LHCN-M2 (cell line): ENCODE results near the gene WFDC11. TPM values are rescaled to one million over a fixed set of nuclear protein-coding genes. Genes with fewer than 3 reads are reported as not detected.
"Not testable (repeated sequence)": the region's sequence is repeated elsewhere in the genome, so short reads cannot be mapped to it uniquely, and the experiment has no call there.

ENCODE experiments used
- DNase-seq: peaks from one replicate; pipeline ENCODE4 v3.0.0-alpha.2; 2012; ENCODE audit warnings: low read depth
- polyA plus RNA-seq: library from polyadenylated mRNA; unstranded; fragments of >200 nt; gene quantifications from one replicate; pipeline ENCODE4 v1.2.1, GENCODE V29; 2012; ENCODE audit warnings: missing spikeins
- total RNA-seq: library from RNA; depleted of rRNA; stranded (reverse); fragments of >200 nt; gene quantifications from 2 replicates; pipeline ENCODE4 v1.2.3, GENCODE V29; 2014; rRNA removed

Gene WFDC11
- total RNA-seq, result 1.2 TPM in 1 of 2 replicates, not detected in the other
- not detected for polyA plus RNA-seq

DNA sequence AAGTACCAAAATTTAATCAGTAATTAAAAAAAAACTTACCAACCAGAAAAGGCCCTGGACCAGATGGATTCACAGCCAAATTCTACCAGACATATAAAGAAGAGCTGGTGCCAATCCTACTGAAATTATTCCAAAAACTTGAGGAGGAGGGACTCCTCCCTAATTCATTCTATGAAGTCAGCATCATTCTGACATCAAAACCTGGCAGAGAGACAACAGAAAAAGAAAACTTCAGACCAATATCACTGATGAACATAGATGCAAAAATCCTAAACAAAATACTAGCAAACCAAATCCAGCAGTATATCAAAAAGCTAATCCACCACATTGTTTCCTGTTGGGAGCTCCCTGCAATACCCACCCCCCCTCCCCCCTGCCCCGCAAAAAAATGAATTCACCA, at the start of gene WFDC11:
TSS of gene WFDC11 (minus strand) at position 101 of the 400 bp plus-strand sequence. CDS start 19,639 bp downstream, outside the sequence.
- no peak for DNase-seq

DNA sequence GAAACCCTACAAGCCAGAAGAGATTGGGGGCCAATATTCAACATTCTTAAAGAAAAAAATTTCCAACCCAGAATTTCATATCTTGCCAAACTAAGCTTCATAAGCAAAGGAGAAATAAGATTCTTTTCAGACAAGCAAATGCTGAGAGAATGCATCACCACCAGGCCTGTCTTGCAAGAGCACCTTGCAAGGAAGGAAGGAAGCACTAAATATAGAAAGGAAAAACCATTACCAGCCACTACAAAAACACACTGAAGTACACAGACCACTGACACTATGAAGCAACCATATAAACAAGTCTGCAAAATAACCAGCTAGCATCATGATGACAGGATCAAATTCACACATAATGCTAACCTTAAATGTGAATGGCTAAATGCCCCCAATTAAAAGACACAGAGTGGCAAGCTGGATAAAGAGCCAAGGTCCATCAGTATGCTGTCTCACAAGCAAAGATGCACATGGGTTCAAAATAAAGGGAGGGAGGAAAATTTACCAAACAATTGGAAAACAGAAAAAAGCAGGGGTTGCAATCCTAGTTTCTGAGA, 46.2 kb upstream of the WFDC11 start:
- not testable (repeated sequence) for DNase-seq

DNA sequence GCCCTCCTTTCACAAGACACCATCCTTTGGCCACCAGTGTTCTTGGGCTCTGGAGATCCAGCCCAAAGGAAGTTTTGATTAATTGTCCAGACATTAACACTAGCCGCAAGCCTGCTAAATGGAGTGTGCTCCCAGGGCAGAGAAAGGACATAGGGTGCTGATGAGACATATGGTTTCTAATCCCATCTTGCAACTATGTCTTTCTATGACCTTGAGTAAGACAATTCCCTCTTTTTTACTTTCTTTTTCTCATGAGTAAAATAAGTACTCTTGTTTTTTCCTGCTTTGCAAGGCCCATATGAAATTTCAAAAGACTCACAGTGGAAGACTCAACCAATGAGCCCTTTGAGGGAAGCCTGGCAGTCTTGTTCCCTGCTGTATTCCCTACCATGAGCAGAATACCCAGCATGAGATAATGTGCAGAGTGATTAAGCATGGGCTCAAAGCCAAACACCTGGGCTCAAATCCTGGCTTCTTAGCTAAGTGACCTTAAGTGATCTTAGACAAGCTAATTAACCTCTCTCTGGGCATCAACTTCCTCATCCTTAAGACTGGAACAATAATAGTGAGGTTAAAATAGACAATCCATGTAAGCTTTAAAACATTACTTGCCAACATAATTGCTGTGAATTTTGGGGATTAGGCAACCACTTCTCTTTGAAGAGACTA, 35.1 kb upstream of the WFDC11 start, which contains the start of gene WFDC10B:
TSS of gene WFDC10B (minus strand) at position 51 of the 669 bp plus-strand sequence. CDS start 19,027 bp downstream, outside the sequence.
- DNase-seq, result no peak

DNA sequence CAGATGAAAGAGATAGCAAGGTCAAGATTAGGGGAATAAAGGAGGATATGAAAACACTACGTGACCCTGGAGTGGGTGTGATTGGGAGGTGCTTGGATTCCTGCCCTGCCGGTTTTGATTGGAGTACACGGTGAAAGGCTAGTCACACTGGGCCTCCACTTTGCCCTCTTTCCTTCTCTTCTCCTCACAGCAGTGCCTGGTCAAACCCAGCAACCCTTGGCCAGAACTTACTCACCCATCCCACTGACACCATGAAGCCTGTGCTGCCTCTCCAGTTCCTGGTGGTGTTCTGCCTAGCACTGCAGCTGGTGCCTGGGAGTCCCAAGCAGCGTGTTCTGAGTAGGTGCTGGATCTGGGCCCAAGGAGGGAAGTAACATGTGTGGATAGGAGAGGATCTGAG, 31.8 kb upstream of the WFDC11 start, which contains the start of gene WFDC13:
TSS of gene WFDC13 (plus strand) at position 166 of the 400 bp plus-strand sequence. CDS start at position 252, 86 bp downstream.
- no peak for DNase-seq

DNA sequence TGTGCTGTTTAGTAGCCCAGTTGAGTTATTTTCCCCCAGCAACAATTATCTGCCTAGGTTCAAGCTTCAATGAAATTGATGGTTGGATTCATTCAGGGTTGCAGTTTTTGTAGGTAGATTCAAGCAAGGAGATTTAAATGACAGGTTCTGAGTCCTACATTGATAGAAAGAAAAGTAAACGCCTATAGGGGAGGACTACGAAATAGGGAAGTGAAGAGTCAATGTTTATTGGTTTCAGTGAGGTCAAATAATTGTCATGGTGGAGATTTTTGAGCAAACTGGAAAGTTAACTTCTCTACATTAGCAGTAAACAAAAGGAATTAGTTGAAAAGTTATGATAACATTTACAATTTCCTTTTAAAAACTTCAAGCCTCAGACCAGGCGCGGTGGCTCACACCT, 31.1 kb upstream of the WFDC11 start:
- DNase-seq, result no peak

DNA sequence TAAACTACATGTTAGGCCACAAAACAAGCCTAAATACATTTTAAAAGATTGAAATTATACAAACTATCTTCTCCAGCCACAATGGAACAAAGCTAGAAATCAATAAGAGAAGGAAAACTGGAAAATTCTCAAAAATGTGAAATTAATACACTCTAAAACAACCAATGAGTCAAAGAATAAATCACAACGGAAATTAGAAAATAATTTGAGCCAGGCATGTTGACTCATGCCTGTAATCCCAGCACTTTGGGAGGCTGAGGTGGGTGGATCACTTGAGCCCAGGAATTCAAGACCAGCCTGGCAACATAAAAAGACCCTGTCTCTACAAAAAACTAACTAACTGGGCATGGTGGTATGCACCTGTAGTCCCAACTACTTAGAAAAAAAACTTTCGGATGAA, 25.5 kb upstream of the WFDC11 start:
- DNase-seq, result no peak

DNA sequence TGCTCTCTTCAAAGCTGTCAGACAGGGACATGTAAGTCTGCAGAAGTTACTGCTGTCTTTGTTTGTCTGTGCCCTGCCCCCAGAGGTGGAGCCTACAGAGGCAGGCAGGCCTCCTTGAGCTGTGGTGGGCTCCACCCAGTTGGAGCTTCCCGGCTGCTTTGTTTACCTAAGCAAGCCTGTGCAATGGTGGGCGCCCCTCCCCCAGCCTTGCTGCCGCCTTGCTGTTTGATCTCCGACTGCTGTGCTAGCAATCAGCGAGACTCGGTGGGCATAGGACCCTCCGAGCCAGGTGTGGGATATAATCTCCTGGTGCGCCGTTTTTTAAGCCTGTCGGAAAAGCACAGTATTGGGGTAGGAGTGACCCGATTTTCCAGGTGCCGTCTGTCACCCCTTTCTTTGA, 23.3 kb upstream of the WFDC11 start:
- DNase-seq, result not testable (repeated sequence)

DNA sequence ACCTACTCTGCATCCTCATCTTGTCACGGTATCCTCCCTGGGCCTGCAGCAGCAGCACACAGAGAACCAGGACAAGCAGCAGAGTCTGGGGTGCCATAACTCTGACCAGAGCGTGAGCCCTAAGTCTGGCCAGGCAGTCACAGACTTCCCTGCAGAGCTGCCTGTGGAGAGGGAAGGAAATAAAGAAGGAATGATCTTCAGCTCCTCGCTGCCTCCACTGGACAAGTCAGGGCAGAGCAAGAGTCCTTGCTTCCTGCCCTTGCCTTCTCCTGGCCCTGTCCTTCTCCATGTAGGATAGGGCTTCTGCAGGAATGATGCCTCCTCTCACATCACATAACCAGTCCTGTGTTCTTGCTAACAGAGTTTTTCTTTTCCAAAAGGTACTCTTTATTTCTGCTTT, 15.9 kb upstream of the WFDC11 start:
- no peak for DNase-seq

DNA sequence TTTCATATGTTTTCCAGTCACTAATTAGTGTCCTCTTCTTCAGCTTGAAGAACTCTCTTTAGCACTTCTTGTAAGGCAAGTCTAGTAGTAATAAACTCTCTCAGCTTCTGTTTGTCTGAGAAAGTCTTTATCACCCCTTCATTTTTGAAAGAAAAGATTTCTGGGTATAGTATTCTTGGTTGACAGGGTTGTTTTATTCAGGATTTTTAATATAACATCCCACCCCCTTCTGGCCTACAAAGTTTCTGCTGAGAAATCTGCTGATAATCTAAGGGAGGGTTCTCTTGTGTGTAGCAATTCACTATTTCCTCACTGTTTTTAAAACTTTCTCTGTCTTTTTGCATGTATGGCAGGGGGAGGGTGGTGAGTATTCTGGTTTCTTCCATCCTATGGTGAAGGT, 9.6 kb upstream of the WFDC11 start:
- no peak for DNase-seq

DNA sequence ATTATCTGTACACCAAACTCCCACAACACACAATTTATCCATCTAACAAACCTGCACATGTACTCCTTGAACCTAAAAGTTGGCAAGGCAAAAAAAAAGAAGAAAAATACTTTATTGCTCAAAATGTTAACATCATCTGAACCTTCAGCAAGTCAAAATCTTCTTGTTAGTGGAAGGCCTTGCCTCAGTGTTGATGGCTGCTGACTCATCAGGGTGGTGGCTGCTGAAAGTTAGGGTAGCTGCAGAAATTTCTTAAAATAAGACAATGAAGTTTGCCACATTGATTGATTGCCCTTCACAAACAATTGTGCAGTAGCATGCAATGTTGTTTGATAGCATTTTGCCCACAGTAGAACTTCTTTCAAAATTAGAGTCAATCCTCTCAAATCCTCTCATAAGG, 2.7 kb upstream of the WFDC11 start:
- no peak for DNase-seq

DNA sequence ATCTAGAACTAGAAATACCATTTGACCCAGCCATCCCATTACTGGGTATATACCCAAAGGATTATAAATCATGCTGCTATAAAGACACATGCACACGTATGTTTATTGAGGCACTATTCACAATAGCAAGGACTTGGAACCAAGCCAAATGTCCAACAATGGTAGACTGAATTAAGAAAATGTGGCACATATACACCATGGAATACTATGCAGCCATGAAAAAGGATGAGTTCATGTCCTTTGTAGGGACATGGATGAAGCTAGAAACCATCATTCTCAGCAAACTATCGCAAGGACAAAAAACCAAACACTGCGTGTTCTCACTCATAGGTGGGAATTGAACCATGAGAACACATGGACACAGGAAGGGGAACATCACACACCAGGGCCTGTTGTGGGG, 13.0 kb downstream of the WFDC11 start:
- not testable (repeated sequence) for DNase-seq

DNA sequence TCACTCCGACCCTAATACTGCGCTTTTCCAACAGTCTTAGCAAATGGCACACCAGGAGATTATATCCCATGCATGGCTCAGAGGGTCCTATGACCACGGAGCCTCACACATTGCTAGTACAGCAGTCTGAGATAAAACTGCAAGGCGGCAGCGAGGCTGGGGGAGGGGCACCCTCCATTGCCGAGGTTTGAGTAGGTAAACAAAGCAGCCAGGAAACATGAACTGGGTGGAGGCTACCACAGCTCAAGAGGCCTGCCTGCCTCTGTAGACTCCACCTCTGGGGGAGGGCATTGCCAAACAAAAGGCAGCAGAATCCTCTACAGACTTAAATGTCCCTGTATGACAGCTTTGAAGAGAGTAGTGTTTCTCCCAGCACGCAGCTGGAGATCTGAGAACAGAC, 18.3 kb downstream of the WFDC11 start:
- not testable (repeated sequence) for DNase-seq

DNA sequence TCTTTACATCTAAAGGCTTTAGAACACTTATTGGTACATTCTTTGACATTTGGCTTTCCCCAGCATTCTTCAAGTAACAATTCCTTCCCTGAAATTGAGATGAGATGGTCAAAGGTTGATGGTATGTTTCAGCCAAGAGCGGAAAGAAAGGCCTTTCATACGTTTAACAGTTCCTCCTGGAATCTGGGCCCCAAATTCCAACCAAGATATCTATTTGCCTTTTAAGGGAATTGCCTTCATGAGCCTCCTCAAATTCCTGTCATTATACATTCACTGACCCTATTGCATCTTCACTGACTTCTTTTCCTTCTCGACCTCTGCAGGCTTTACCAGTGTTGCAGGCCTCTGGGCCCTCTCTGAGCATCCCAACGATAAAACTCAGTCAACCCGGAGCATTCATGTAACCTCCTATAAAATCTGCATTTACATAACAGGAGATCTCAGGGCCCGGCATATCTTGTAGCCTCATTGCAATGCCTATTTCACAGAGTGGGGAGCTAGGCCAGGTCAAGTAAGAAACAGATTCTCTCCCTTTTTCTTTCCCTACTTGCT, 20.7 kb downstream of the WFDC11 start:
- DNase-seq, result no peak

DNA sequence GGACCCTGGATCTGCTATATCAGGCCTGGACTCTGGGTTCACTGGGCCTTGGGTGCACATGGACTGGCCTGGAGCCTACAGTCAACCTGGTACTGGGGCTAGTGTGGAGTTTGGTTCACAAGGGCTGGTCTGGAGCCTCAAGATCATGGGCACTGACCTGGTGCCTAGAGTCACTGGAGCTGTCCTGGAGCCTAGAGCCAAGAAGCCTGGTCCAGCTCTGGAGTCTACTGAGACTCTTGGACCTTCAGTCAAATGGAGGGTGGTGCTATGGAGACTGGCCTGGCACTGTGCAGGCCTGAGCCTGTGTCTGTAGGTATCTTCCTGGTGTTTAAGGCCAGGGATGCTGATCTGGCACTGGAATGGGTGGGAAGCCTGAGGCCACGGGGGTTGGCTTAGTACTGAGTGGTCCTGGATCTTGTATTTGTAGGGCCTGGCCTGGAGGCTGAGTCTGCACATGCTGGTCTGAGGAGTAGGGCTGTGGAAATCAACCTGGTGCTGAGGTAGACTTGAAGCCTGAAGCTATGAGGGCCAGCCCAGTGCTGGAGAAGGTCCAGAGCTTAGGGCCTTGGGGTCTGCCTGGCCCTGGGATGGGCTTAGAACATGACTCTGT, 22.5 kb downstream of the WFDC11 start:
- DNase-seq, result no peak

DNA sequence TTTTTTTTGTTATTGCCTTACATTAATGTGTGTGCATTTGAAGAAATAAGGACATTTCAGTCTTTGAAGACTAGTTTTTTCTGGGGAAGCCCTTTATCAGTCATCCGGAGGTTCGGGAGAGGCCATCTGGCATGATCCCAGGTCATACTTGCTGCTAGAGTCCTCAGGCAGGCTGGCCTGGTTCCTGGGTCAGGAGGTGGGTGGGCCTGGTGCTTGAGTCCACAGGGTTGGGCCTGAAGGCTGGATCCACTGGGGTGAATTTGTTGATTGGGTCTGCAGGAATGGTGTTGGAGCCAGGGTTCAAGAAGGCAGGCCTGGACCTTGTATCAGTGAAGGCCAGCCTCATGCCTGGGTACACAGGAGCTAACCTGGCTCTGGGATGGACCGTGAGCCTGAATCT, 23.2 kb downstream of the WFDC11 start:
- DNase-seq, result no peak

DNA sequence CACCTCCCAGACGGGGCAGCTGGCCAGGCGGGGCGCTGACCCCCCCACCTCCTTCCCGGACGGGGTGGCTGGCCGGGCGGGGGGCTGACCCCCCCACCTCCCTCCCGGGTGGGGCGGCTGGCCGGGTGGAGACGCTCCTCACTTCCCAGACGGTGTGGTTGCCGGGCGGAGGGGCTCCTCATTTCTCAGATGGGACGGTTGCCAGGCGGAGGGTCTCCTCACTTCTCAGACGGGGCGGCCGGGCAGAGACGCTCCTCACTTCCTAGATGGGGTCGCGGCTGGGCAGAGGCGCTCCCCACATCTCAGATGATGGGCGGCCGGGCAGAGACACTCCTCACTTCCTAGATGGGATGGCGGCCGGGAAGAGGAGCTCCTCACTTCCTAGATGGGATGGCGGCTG, 24.2 kb downstream of the WFDC11 start:
- DNase-seq, result not testable (repeated sequence)

DNA sequence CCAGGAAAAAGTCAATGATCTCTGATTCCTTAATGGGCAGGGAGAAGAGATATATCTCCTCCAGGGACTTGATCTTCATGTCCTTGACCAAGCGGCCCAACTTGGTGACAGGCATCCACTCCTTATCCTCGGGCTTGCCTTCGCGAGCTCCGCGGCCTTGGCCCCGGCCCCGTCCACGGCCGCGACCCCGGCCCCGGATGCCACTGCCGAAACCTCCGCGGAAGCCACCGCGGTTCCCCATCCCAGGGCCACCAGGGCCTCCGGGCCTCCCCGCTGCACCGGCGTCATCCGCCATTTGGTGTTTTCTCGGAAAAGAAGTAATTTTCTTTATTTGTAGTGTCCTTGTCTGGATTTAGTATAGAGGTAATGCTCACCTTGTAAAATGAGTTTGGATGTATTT, 29.0 kb downstream of the WFDC11 start:
- DNase-seq, result not testable (repeated sequence)

DNA sequence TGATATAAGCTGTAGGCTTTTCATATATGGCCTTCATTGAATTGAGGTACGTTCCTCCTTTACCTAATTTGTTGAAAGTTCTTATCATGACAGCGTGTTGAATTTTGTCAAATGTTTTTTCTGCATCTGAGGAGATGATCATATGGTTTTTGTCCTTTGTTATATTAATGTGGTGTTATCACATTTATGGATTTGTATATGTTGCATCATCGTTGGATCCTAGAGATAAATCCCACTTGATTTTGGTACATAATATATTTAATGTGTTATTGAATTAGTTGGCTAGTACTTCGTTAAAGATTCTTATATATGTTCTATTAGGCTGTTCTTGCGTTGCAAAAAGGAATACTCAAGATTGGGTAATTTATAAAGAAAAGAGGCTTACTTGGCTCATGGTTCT, 30.4 kb downstream of the WFDC11 start:
- DNase-seq, result no peak

DNA sequence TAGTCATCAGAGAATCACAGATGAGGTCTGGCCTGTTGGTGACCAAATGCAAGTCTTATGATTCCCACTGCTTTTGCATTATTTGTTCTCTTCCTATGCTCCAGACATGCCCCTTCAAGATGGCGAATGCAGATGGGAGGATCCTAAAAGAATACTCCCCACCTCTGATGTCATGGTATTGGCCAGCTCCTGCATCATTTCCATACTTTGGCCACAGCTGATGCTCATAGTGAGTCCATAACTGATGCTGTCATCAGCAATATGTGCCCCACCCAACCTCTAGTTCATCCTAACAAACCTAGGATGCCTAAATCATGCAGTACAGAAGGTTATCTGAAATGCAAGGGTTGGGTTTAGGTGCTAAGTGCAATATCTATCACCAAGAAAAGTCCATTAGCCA, 33.5 kb downstream of the WFDC11 start:
- DNase-seq, result no peak

DNA sequence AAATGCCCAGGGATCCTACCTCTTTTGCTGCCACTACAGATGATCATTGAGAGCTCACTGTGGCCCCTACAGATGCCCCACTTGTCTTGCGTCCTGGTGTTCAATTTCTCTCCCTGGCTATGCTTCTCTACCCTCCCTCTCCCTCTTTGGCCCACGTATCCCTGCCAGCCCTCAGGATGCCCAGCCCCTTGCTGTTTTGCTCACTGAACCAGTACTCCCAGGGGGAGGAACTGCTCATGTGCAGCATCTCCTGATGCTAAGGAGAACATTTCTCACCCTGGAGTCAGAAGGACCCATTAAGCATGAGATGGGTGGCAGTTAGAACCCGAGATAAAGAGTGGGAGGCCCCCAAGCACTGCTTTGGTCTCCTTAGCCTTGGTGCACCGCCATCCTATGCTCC, 38.9 kb downstream of the WFDC11 start, which contains the start of gene WFDC9:
TSS of gene WFDC9 (minus strand) at position 101 of the 400 bp plus-strand sequence. CDS start 21,103 bp downstream, outside the sequence.
- no peak for DNase-seq

DNA sequence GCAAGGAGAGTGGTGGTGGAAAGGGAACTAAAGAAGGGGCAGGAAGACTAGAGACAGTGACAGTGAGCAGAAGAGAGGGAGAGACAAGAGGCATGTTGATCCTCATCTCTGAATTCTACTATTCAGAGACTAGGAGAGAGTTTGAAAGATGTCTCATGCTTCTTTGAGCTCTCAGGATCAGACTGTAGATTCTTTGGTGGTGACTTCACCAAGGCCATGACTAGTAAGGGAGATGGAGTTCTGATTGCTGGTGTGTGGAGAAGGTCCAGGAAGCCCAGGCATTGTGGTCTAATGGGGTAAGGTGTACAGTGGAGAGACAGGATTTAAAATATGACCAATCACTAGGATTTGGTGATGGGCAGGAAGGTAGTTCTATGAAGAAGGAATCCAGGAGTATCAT, 39.7 kb downstream of the WFDC11 start:
- DNase-seq, result no peak

DNA sequence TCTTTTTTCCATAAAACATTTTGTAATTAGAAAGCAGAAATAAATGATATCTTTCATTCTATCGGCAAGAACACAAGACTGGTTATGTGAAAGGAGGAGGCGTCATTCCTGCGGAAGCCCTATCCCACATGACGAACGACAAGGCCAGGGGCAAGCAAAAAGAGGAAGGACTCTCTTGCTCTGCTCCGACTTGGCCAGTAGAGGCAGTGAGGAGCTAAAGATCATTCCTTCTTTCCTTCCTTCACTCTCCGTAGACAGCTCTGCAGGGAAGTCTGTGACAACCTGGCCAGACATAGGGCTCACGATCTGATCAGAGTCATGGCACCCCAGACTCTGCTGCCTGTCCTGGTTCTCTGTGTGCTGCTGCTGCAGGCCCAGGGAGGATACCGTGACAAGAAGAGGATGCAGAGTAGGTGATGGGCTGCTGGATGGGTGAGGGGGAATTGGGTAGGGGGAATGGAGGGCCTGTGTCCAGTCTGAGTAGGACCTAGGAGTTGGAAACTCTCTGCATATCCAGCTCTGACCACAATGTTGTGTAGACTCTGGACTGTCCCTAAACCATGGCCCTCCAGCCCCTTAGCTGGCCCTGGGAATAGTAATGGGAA, 40.4 kb downstream of the WFDC11 start, which contains the start of gene WFDC10A:
TSS of gene WFDC10A (plus strand) at position 244 of the 605 bp plus-strand sequence. CDS start at position 319, 75 bp downstream.
- peak; percentile 49 for DNase-seq
